HG03064 (cell line): Measurements from ENCODE around the gene ZNF365.
"Not testable (repeated sequence)": the region's sequence is repeated elsewhere in the genome, so short reads cannot be mapped to it uniquely, and the experiment has no call there.

Experiments
- ATAC-seq: cut with Tn5 transposase; IDR thresholded peaks from one replicate; pipeline ENCODE4 v1.9.1; 2021; ENCODE audit warnings: low read depth; ENCODE audit not compliant: unreplicated experiment

The ZNF365 gene

GRCh38 chr10:62373995-62374861 lies at the start of gene ZNF365:
TSS of gene ZNF365 (plus strand) at chr10:62374369. CDS start at chr10:62376194, 1,825 bp downstream.
- ATAC-seq, result no peak

GRCh38 chr10:62326176-62326575 lies 48.0 kb upstream of the ZNF365 start:
- ATAC-seq, result no peak

GRCh38 chr10:62327885-62328284 lies 46.3 kb upstream of the ZNF365 start:
- no peak for ATAC-seq

GRCh38 chr10:62330213-62330612 lies 44.0 kb upstream of the ZNF365 start:
- ATAC-seq, result no peak

- no peak for ATAC-seq
Measured at GRCh38 chr10:62332406-62332805, 41.8 kb upstream of the ZNF365 start.

- ATAC-seq, result no peak
Measured at GRCh38 chr10:62333135-62333889, 40.9 kb upstream of the ZNF365 start.

- no peak for ATAC-seq
Measured at GRCh38 chr10:62333988-62334682, 40.0 kb upstream of the ZNF365 start.

GRCh38 chr10:62335326-62335725 lies 38.8 kb upstream of the ZNF365 start:
- no peak for ATAC-seq

- no peak for ATAC-seq
Measured at GRCh38 chr10:62336404-62336803, 37.8 kb upstream of the ZNF365 start.

GRCh38 chr10:62341419-62341818 lies 32.8 kb upstream of the ZNF365 start:
- no peak for ATAC-seq

GRCh38 chr10:62343000-62343399 lies 31.2 kb upstream of the ZNF365 start:
- no peak for ATAC-seq

GRCh38 chr10:62348029-62348428 lies 26.1 kb upstream of the ZNF365 start:
- ATAC-seq, result no peak

- ATAC-seq, result no peak
Measured at GRCh38 chr10:62352356-62352970, 21.7 kb upstream of the ZNF365 start.

- ATAC-seq, result no peak
Measured at GRCh38 chr10:62354916-62355315, 19.3 kb upstream of the ZNF365 start.

GRCh38 chr10:62356447-62356846 lies 17.7 kb upstream of the ZNF365 start:
- no peak for ATAC-seq

- not testable (repeated sequence) for ATAC-seq
Measured at GRCh38 chr10:62358151-62358550, 16.0 kb upstream of the ZNF365 start.

- ATAC-seq, result no peak
Measured at GRCh38 chr10:62373639-62373994, 552 bp upstream of the ZNF365 start.

GRCh38 chr10:62374862-62375710 lies 917 bp downstream of the ZNF365 start:
- no peak for ATAC-seq

- ATAC-seq, result no peak
Measured at GRCh38 chr10:62376071-62377025, 2.2 kb downstream of the ZNF365 start.
